DOHH2 (cell line): ENCODE data around the gene ADGRL3.

Experiments used
- H3F3A ChIP-seq: fragments of 200-600 bp; sonication (generic), shearing (Covaris generic); 2 replicates; pipeline ENCODE4 v1.6.0; 2016; ENCODE audit warnings: antibody characterized with exemption, mild to moderate bottlenecking; ENCODE audit not compliant: control insufficient read depth, insufficient read depth
- H3K27ac ChIP-seq: fragments of 200-600 bp; sonication (generic); 2 replicates; pipeline ENCODE4 v1.5.1; 2014; ENCODE audit warnings: low read depth, mild to moderate bottlenecking, low read length, moderate library complexity
- H3K27me3 ChIP-seq: fragments of 200-600 bp; sonication (generic); 2 replicates; pipeline ENCODE4 v1.6.1; 2014; ENCODE audit warnings: mild to moderate bottlenecking, low read length, mixed read lengths; ENCODE audit not compliant: control insufficient read depth
- H3K36me3 ChIP-seq: fragments of 200-600 bp; sonication (generic); 2 replicates; pipeline ENCODE4 v1.6.1; 2014; ENCODE audit warnings: mild to moderate bottlenecking, low read length, moderate library complexity, mixed read lengths; ENCODE audit not compliant: control insufficient read depth
- H3K4me1 ChIP-seq: fragments of 200-600 bp; sonication (generic); 2 replicates; pipeline ENCODE4 v1.6.1; 2014; ENCODE audit warnings: mild to moderate bottlenecking, low read length, mixed read lengths; ENCODE audit not compliant: control insufficient read depth
- H3K4me2 ChIP-seq: fragments of 200-600 bp; sonication (generic); 2 replicates; pipeline ENCODE4 v1.6.0; 2014; ENCODE audit warnings: mild to moderate bottlenecking, low read length, moderate library complexity
- H3K4me3 ChIP-seq: fragments of 200-600 bp; sonication (generic); 2 replicates; pipeline ENCODE4 v1.5.1; 2014; ENCODE audit warnings: mild to moderate bottlenecking, low read length, mixed read lengths
- H3K79me2 ChIP-seq: fragments of 200-600 bp; sonication (generic); 2 replicates; pipeline ENCODE4 v1.6.1; 2014; ENCODE audit warnings: mild to moderate bottlenecking, low read length, mixed read lengths; ENCODE audit not compliant: control insufficient read depth
- H3K9me2 ChIP-seq: fragments of 200-600 bp; sonication (generic); replicated peaks from 2 replicates; pipeline ENCODE4 v1.6.1; 2014; ENCODE audit warnings: mild to moderate bottlenecking, low read length, mixed read lengths; ENCODE audit not compliant: control insufficient read depth
- H3K9me3 ChIP-seq: fragments of 200-600 bp; sonication (generic); 2 replicates; pipeline ENCODE4 v1.6.1; 2014; ENCODE audit warnings: antibody characterized with exemption, low read length, mixed read lengths; ENCODE audit not compliant: control insufficient read depth, insufficient read depth
- H4K20me1 ChIP-seq: fragments of 200-600 bp; sonication (generic); 2 replicates; pipeline ENCODE4 v1.6.0; 2014; ENCODE audit warnings: low read depth, mild to moderate bottlenecking, antibody characterized with exemption, low read length, moderate library complexity; ENCODE audit not compliant: control insufficient read depth, insufficient read depth
- EZH2phosphoT487 ChIP-seq: fragments of 200-600 bp; sonication (generic); IDR thresholded peaks from 2 replicates; pipeline ENCODE4 v1.6.1; 2017; ENCODE audit warnings: borderline replicate concordance, mild to moderate bottlenecking, antibody characterized with exemption, low read length, moderate library complexity, mixed read lengths
- TF ChIP-seq, protein P1 (sequence below): fragments of 200-600 bp; sonication (generic); IDR thresholded peaks from one replicate; pipeline ENCODE4 v1.5.1; 2014; ENCODE audit warnings: antibody characterized with exemption, mild to moderate bottlenecking, low read depth, low read length; ENCODE audit not compliant: poor library complexity, severe bottlenecking

Gene ADGRL3

DNA sequence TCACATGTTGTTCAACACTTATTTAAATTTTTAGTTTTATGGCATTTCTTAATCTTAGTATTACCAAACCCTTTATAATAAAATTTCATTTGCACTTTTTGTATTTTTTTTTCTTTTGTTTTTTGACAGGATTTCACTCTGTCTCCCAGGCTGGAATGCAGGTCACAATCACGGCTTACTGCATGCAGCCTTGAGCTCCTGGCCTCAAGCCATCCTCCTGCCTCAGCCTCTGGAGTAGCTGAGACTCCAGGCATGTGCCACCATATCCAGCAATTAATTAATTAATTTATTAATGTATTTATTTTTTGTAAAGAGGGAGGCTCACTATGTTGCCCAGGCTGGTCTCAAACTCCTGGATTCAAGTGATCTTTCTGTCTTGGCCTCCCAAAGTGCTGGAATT is 133.4 kb downstream of the ADGRL3 start:
- no peak overlapping the region for H3K27ac ChIP-seq
- no peak overlapping the region for H3K4me2 ChIP-seq
- H3K9me2 ChIP-seq: no peaks in the 10 kb centered on the region
- H3K36me3 ChIP-seq: no peaks in the 10 kb centered on the region
- H3K27me3 ChIP-seq: no peaks in the 10 kb centered on the region
- H3K9me3 ChIP-seq: no peaks in the 10 kb centered on the region; the same call in 1 of the 2 replicates
- H3F3A ChIP-seq: no peaks in the 10 kb centered on the region
- H3K4me1 ChIP-seq: no peaks in the 10 kb centered on the region
- TF ChIP-seq, protein P1, sequence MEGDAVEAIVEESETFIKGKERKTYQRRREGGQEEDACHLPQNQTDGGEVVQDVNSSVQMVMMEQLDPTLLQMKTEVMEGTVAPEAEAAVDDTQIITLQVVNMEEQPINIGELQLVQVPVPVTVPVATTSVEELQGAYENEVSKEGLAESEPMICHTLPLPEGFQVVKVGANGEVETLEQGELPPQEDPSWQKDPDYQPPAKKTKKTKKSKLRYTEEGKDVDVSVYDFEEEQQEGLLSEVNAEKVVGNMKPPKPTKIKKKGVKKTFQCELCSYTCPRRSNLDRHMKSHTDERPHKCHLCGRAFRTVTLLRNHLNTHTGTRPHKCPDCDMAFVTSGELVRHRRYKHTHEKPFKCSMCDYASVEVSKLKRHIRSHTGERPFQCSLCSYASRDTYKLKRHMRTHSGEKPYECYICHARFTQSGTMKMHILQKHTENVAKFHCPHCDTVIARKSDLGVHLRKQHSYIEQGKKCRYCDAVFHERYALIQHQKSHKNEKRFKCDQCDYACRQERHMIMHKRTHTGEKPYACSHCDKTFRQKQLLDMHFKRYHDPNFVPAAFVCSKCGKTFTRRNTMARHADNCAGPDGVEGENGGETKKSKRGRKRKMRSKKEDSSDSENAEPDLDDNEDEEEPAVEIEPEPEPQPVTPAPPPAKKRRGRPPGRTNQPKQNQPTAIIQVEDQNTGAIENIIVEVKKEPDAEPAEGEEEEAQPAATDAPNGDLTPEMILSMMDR: no peak
- no peak for TF ChIP-seq EZH2phosphoT487
- H3K4me3 ChIP-seq: no peak overlapping the region
- no peaks in the 10 kb centered on the region for H4K20me1 ChIP-seq
- no peaks in the 10 kb centered on the region for H3K79me2 ChIP-seq

DNA sequence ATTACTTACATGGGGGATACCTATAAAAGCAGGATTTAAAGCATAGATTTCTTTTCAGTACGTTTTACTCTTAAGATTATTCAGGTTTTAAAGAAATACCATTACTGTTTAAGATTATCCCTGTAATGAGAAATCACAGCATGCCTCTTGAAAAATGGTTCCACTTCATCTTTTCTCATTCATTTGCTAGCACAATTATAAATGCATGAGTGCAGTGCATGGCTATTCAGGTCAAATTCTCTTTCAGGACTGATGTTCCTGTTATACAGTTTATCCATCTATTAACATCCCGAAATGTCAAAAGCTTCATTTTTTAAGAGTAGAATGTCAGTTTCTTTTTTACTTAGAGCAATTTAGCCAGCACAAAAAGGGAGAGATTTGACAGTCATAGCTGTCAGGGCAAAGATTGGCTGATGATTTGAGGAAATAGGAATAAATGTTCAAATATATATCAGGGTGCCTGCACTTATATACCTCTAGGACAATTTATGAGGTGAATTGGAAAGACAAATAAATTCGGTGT is 135.2 kb downstream of the ADGRL3 start:
- H4K20me1 ChIP-seq: no peaks in the 10 kb centered on the region
- no peaks in the 10 kb centered on the region for H3K4me1 ChIP-seq
- H3K27ac ChIP-seq: no peak overlapping the region

DNA sequence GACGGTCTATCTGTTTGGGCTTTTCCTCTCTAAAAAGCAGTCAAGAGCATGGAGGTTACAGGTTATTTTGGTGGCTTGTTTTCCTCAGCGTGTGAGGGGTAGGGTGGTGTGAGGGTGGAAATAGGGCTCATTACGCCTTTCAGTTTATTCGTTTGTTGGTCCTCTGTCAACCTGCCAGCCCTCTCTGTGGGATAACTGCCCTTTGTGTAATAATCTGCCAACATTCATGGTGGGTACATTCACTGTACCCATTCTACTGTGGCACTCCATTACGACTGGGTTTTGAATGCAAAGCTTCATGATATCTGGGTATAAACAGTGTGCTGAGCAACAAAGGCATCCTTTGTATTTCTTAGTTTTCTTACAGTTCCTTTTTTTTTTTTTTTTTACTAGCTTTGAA is 136.4 kb downstream of the ADGRL3 start:
- H3K27ac ChIP-seq: no peak overlapping the region
- H3K36me3 ChIP-seq: no peaks in the 10 kb centered on the region
- H4K20me1 ChIP-seq: no peaks in the 10 kb centered on the region
- H3K79me2 ChIP-seq: no peaks in the 10 kb centered on the region
- TF ChIP-seq EZH2phosphoT487: no peak
- TF ChIP-seq, protein P1: no peak
- no peaks in the 10 kb centered on the region for H3K27me3 ChIP-seq
- H3K9me3 ChIP-seq: no peaks in the 10 kb centered on the region
- no peak overlapping the region for H3K4me2 ChIP-seq
- H3K4me1 ChIP-seq: no peaks in the 10 kb centered on the region
- no peak overlapping the region for H3K4me3 ChIP-seq
- H3K9me2 ChIP-seq: no peaks in the 10 kb centered on the region
- H3F3A ChIP-seq: no peaks in the 10 kb centered on the region

More for the DNA sequence above, 135.2 kb downstream of the ADGRL3 start:
- no peaks in the 10 kb centered on the region for H3F3A ChIP-seq
- H3K27me3 ChIP-seq: no peaks in the 10 kb centered on the region
- no peaks in the 10 kb centered on the region for H3K9me3 ChIP-seq
- H3K4me3 ChIP-seq: no peak overlapping the region
- TF ChIP-seq EZH2phosphoT487: no peak
- TF ChIP-seq, protein P1: no peak
- H3K4me2 ChIP-seq: no peak overlapping the region
- H3K9me2 ChIP-seq: no peaks in the 10 kb centered on the region
- no peaks in the 10 kb centered on the region for H3K36me3 ChIP-seq
- H3K79me2 ChIP-seq: no peaks in the 10 kb centered on the region

DNA sequence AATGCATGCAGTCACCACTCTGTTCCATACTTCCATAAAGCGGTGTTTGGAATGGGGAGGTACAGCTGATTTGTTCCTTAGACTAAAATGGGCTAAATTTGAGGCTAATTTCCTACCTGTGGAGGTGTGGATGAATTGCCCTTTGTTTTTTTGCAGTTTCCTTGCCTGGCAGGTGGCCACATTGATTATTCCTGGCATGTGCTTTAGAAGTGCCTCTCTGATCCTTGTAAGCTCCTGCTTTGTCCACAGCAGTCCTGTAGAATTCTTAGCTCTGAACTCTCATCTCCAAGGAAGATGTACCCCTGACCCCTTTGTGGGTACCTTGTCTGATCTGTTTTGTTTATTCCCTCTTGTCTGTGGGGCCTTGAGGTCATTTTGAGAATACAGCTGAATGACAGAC is 136.8 kb downstream of the ADGRL3 start:
- Histone ChIP-seq H3K4me1 (no peaks in the 10 kb centered on the region), H3K27me3 (no peaks in the 10 kb centered on the region), H3K4me2 (no peak overlapping the region), H3K4me3 (no peak overlapping the region), H3F3A (no peaks in the 10 kb centered on the region), H3K27ac (no peak overlapping the region), H3K9me2 (no peaks in the 10 kb centered on the region), H3K36me3 (no peaks in the 10 kb centered on the region), H3K79me2 (no peaks in the 10 kb centered on the region), H3K9me3 (no peaks in the 10 kb centered on the region), H4K20me1 (no peaks in the 10 kb centered on the region)
- TF ChIP-seq EZH2phosphoT487: no peak
- TF ChIP-seq, protein P1: no peak
